Adipocyte (in vitro differentiated cells): ENCODE data around the gene CWH43.
A peak's percentile ranks its signal among the peaks of the same experiment; 100 is the strongest.

Experiments
- DNase-seq: peaks from one replicate; pipeline ENCODE4 v3.0.0-alpha.2; 2015; ENCODE audit warnings: low read depth
- H3K27me3 ChIP-seq: replicated peaks from 2 replicates; pipeline ENCODE4 v1.7.0; 2013; ENCODE audit warnings: mild to moderate bottlenecking, low read length, moderate library complexity; ENCODE audit not compliant: control insufficient read depth, insufficient read depth
- H3K36me3 ChIP-seq: 2 replicates; pipeline ENCODE4 v1.7.0; 2013; ENCODE audit warnings: low read length, mild to moderate bottlenecking, moderate library complexity; ENCODE audit not compliant: control insufficient read depth, insufficient read depth, severe bottlenecking
- H3K4me1 ChIP-seq: 2 replicates; pipeline ENCODE4 v1.7.0; 2013; ENCODE audit warnings: mild to moderate bottlenecking, low read length, moderate library complexity; ENCODE audit not compliant: control insufficient read depth, insufficient read depth
- H3K4me3 ChIP-seq: 2 replicates; pipeline ENCODE4 v1.7.0; 2013; ENCODE audit warnings: mild to moderate bottlenecking, low read length, moderate library complexity
- H3K9ac ChIP-seq: 2 replicates; pipeline ENCODE4 v1.7.0; 2013; ENCODE audit warnings: mild to moderate bottlenecking, low read length, moderate library complexity
- H3K9me3 ChIP-seq: 2 replicates; pipeline ENCODE4 v1.7.0; 2013; ENCODE audit warnings: mild to moderate bottlenecking, low read length, moderate library complexity; ENCODE audit not compliant: control insufficient read depth

The CWH43 gene

DNA sequence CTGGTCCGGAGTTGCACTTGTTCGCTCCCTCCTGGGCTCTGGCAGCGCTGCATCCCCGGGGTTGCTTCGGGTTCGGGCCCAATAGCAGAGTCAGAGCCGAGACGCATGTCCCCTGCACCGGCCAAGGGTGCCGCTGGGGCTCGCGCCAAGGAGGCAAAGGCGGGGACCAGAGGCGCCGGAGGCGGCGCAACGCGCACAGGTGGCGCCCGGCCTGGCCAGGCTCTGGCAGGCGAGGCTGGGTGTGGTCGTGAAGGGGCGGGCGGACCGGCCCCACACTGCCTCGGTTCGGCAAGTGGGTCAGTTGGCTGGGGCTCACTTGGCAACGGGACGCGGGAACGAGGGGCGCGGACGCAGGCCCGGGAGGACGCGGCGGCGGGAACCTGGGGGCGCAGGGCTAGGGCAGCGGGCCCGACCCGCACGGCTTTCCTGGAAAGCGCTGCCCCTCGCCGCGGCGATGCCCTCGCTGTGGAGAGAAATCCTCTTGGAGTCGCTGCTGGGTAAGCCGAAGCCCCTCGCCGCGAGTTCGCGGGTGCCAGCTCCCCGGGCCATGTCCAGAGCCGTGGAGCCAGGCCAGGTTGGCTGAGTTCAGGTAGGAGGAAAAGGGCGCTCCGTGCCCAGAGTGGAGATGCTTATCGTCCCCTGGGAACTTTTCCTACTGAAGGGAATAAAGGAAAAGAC, at the start of gene CWH43:
Gene CWH43, plus strand, starts transcription at position 300 of the 678 bp plus-strand sequence. Its CDS starts 155 bp downstream, at position 455.
- Histone ChIP-seq H3K4me3 (no peak within 1 kb of the TSS), H3K27me3 (peaks cover 55% of the 10 kb centered on the region), H3K9ac (no peak within 1 kb of the TSS), H3K9me3 (peaks cover 16% of the 10 kb centered on the region), H3K36me3 (no peaks in the 10 kb centered on the region), H3K4me1 (no peaks in the 10 kb centered on the region)
- no peak for DNase-seq

- H3K4me1 ChIP-seq: peaks cover 9% of the 10 kb centered on the region
- no peaks in the 10 kb centered on the region for H3K9me3 ChIP-seq
- DNase-seq: no peak
- H3K36me3 ChIP-seq: no peaks in the 10 kb centered on the region
- no peak overlapping the region for H3K9ac ChIP-seq
- no peak overlapping the region for H3K4me3 ChIP-seq
- peaks cover 3% of the 10 kb centered on the region for H3K27me3 ChIP-seq
Measured at GRCh38 chr4:48937033-48937432, 49.0 kb upstream of the CWH43 start.

DNA sequence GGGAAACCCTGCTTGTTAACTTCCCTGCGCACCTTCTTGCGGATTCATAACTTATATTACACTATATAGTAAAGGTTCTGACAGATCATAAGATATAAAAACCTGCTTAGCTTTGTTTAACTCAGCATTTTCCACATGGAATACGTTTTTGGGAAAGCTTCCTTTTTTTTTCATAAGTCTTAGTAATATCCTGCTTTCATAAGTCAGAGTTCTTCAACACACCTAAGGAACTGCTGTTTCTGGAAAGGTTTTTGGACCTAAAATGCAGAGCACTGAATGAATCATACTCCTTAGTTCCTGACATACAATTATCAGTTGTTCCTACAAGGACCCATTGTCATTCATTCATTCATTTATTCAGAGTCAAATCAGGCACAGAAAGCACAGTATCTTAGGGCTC, 47.2 kb upstream of the CWH43 start:
- Histone ChIP-seq H3K9me3 (no peaks in the 10 kb centered on the region), H3K36me3 (no peaks in the 10 kb centered on the region), H3K27me3 (peaks cover 6% of the 10 kb centered on the region), H3K9ac (no peak overlapping the region), H3K4me3 (no peak overlapping the region), H3K4me1 (peaks cover 9% of the 10 kb centered on the region)
- DNase-seq: no peak

GRCh38 chr4:48939785-48940184, 46.3 kb upstream of the CWH43 start:
- Histone ChIP-seq H3K9ac (no peak overlapping the region), H3K4me3 (no peak overlapping the region), H3K27me3 (peaks cover 6% of the 10 kb centered on the region), H3K9me3 (no peaks in the 10 kb centered on the region), H3K36me3 (no peaks in the 10 kb centered on the region), H3K4me1 (peaks cover 9% of the 10 kb centered on the region)
- peak; percentile 52 for DNase-seq

DNA sequence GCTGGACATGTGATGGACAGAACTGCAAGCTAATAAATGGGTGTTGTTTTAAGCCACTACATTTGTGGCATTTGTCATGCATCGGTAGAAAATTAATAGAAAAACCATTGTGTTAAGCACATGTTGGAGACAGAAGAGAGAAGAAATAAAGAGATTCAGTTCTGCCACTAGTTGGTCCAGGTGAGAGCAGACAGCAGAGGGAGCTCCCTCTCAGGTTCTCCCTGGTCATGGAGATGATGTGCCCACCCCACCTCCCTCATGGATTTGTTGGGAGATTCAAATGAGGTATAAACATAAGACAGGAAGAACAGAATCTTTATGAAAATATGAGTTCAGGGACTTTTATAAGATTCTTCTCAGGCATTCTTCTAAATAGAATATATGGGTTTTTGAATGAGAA, 42.7 kb upstream of the CWH43 start:
- Histone ChIP-seq H3K36me3 (no peaks in the 10 kb centered on the region), H3K4me3 (no peak overlapping the region), H3K27me3 (peaks cover 6% of the 10 kb centered on the region), H3K9me3 (no peaks in the 10 kb centered on the region), H3K4me1 (peaks cover 12% of the 10 kb centered on the region), H3K9ac (no peak overlapping the region)
- no peak for DNase-seq

DNA sequence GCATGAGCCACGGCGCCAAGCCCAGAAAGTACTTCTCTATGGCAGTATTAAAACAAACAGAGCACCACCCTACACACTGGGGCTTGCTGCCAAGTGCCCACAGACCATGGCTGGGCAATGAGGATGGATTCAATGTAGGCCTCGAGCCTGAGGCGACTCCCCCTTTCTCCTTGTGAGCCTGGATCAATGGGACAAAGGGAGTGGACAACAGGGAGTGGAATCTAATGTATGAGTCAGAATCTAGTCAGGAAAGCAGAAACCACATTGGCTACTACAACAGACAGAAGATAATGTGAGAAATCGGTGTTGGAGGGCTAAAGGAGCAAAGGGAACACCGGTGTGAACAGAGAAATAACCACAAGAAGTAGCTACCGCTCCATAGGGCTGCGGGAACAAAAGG, 41.8 kb upstream of the CWH43 start:
- peaks cover 21% of the 10 kb centered on the region for H3K4me1 ChIP-seq
- DNase-seq: no peak
- no peaks in the 10 kb centered on the region for H3K9me3 ChIP-seq
- peaks cover 6% of the 10 kb centered on the region for H3K27me3 ChIP-seq
- H3K36me3 ChIP-seq: no peaks in the 10 kb centered on the region
- H3K9ac ChIP-seq: no peak overlapping the region
- no peak overlapping the region for H3K4me3 ChIP-seq

- Histone ChIP-seq H3K9ac (no peak overlapping the region), H3K9me3 (no peaks in the 10 kb centered on the region), H3K36me3 (no peaks in the 10 kb centered on the region), H3K4me3 (no peak overlapping the region), H3K4me1 (peaks cover 23% of the 10 kb centered on the region), H3K27me3 (peaks cover 6% of the 10 kb centered on the region)
- DNase-seq: no peak
Measured at GRCh38 chr4:48944756-48945241, 41.3 kb upstream of the CWH43 start.

GRCh38 chr4:48945981-48946380, 40.1 kb upstream of the CWH43 start:
- no peaks in the 10 kb centered on the region for H3K9me3 ChIP-seq
- no peaks in the 10 kb centered on the region for H3K36me3 ChIP-seq
- H3K9ac ChIP-seq: no peak overlapping the region
- no peak for DNase-seq
- peaks cover 21% of the 10 kb centered on the region for H3K4me1 ChIP-seq
- peaks cover 6% of the 10 kb centered on the region for H3K27me3 ChIP-seq
- H3K4me3 ChIP-seq: no peak overlapping the region

DNA sequence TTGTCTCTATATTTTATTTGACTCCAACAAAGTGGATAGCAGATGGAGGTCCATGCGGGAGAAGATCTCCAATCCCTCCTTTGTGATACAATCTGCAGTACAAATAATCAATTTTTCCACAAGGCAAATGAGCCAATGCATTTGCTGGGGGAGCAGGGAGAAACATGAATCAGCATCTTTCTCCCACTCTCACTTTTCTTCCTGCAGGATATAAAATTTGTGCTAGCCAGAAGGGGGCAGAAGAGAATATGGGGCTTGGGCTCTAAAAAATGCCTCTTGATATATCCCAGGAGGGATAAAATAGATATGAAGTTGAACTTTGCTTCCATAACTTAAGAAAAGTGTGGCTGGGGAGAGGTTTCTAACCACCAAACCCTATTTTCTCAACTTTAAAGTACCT, 38.3 kb upstream of the CWH43 start:
- Histone ChIP-seq H3K4me1 (peaks cover 21% of the 10 kb centered on the region), H3K36me3 (no peaks in the 10 kb centered on the region), H3K27me3 (no peaks in the 10 kb centered on the region), H3K9me3 (peaks cover 9% of the 10 kb centered on the region), H3K4me3 (no peak overlapping the region), H3K9ac (no peak overlapping the region)
- no peak for DNase-seq

DNA sequence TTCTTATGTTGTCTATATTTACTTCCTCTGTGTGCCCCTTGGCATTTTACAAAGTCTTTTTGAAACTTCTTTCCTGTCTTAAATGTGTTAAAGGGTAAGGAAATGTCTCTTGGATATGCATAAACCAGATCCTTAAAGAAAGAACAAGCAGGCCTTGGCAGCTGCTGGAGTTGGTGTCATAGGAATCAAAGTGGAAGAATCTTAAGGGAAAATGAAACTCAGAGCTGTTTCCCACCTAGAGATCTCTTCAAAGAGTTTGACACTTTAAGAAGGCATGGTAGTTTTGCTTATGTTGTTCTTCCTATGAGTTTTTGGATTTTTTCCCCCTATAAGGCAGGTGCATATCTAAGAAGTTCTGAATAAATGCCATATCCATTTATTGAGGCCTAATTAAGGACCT, 37.0 kb upstream of the CWH43 start:
- Histone ChIP-seq H3K4me3 (peak overlapping the region; percentile 24), H3K27me3 (no peaks in the 10 kb centered on the region), H3K9me3 (peaks cover 10% of the 10 kb centered on the region), H3K9ac (peak overlapping the region; percentile 34), H3K36me3 (no peaks in the 10 kb centered on the region), H3K4me1 (peaks cover 21% of the 10 kb centered on the region)
- DNase-seq: no peak

DNA sequence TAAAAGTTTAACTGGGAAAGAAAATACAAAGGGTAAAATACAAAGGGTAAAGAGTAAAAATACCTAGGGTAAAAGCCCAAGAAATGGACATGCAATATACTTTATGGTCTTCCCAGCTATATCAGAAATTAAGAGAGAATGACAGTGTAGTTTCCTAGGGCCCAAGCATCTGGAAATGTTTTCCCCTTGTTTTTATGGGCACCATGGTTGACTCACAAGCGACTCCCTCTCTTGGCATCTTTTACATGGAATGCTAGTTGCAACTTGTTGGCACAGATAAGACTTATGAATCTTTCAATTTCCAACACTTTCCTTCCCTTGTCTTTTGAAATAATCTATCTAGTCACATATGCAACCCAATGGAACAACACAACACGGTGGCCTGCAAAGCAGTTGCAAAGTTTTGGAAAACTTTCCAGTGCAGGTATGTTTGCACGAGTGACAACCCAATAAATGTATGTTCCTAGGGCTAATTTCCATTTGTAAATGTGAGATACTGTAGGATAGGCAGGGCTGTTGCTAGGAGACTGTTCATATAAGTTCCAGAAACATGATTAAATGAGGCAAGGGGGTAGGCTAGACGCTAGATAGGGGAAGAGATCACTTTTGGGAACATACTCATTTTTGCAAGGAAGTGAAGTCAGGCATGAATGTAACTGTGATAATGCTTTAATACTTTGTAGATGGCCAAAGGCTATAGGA, 36.4 kb upstream of the CWH43 start:
- Histone ChIP-seq H3K4me3 (peak overlapping the region; percentile 19), H3K4me1 (peaks cover 24% of the 10 kb centered on the region), H3K9ac (peak overlapping the region; percentile 34), H3K9me3 (peaks cover 10% of the 10 kb centered on the region), H3K36me3 (no peaks in the 10 kb centered on the region), H3K27me3 (no peaks in the 10 kb centered on the region)
- peak; percentile 60 for DNase-seq
